HepG2 (cell line): ENCODE data around the gene NPDC1. TPM values are rescaled to one million over a fixed set of nuclear protein-coding genes. Genes with fewer than 3 reads are reported as not detected.
A peak's percentile ranks its signal among the peaks of the same experiment; 100 is the strongest.

Source experiments
- BRCA1 ChIP-seq: sonication (generic); formaldehyde crosslinking; IDR thresholded peaks from 2 replicates; pipeline ENCODE4 v1.4.0; 2020; ENCODE audit warnings: missing genetic modification reagents
- ERF ChIP-seq: IDR thresholded peaks from 2 replicates; pipeline ENCODE4 v1.6.1; 2018; ENCODE audit warnings: missing biosample characterization, missing genetic modification reagents
- NFKB2 ChIP-seq: sonication (generic); formaldehyde crosslinking; IDR thresholded peaks from 2 replicates; pipeline ENCODE4 v1.4.0; 2020; ENCODE audit warnings: missing genetic modification reagents, borderline replicate concordance
- TCF12 ChIP-seq, 2 experiments: fragments of 450-650 bp in 1 of 2; sonication (generic) in 1 of 2; formaldehyde crosslinking in 1 of 2; IDR thresholded peaks; 2 replicates each; pipeline versions ENCODE4 v1.6.1 to v1.8.0; 2017 to 2022; ENCODE audit warnings: antibody characterized with exemption in 1 of 2, mild to moderate bottlenecking in 1 of 2, missing genetic modification reagents in 1 of 2, moderate library complexity in 1 of 2
- ZNF224 ChIP-seq: sonication (generic); formaldehyde crosslinking; IDR thresholded peaks from 2 replicates; pipeline ENCODE4 v1.5.0; 2020; ENCODE audit warnings: mild to moderate bottlenecking, missing genetic modification reagents
- ZNF331 ChIP-seq: sonication (generic); formaldehyde crosslinking; IDR thresholded peaks from 2 replicates; pipeline ENCODE4 v1.4.0; 2020; ENCODE audit warnings: missing genetic modification reagents
- polyA plus RNA-seq, 8 experiments: library from polyadenylated mRNA; depleted of rRNA in 3 of 8; stranded (reverse) in 7 of 8; unstranded in 1 of 8; fragments of >200 nt; fragmentation: Illumina TruSeq in 4 of 8; extraction: Trizol in 4 of 8; gene quantifications; 2 replicates each; pipeline versions ENCODE4 v1.2.1 to v1.2.3, GENCODE V29; 2011 to 2016; ENCODE audit warnings: low read depth in 4 of 8, missing spikeins in 1 of 8, mixed read lengths in 1 of 8; ENCODE audit not compliant: insufficient read depth in 1 of 8
- total RNA-seq, 5 experiments: library from RNA; depleted of rRNA; stranded (reverse); fragments of >200 nt; fragmentation: Illumina TruSeq; extraction: Trizol; gene quantifications; 2 replicates each; pipeline ENCODE4 v1.2.3, GENCODE V29; 2016; ENCODE audit warnings: low read depth in 1 of 5
- TF ChIP-seq, protein P1 (sequence below): sonication (generic); formaldehyde crosslinking; IDR thresholded peaks from 2 replicates; pipeline ENCODE4 v1.9.0; 2022; ENCODE audit warnings: missing genetic modification reagents, mild to moderate bottlenecking, borderline replicate concordance
- TF ChIP-seq, protein P2 (sequence below): sonication (generic); formaldehyde crosslinking; IDR thresholded peaks from 2 replicates; pipeline ENCODE4 v1.5.1; 2020; ENCODE audit warnings: mild to moderate bottlenecking, missing genetic modification reagents, moderate library complexity
- TF ChIP-seq, protein P3 (sequence below): sonication (generic); formaldehyde crosslinking; conservative IDR thresholded peaks from 2 replicates; pipeline ENCODE4 v1.8.0; 2022; ENCODE audit warnings: mild to moderate bottlenecking, moderate library complexity, missing genetic modification reagents
- TF ChIP-seq, protein P4 (sequence below): sonication (generic); formaldehyde crosslinking; IDR thresholded peaks from 2 replicates; pipeline ENCODE4 v1.4.0; 2020; ENCODE audit warnings: mild to moderate bottlenecking, missing genetic modification reagents

Gene NPDC1
- total and polyA plus RNA-seq, 2 of the 13 experiments (the other 11 are each of a cell fraction or from before 2014, with no cell fraction given): 0.84 to 5.4 TPM

DNA sequence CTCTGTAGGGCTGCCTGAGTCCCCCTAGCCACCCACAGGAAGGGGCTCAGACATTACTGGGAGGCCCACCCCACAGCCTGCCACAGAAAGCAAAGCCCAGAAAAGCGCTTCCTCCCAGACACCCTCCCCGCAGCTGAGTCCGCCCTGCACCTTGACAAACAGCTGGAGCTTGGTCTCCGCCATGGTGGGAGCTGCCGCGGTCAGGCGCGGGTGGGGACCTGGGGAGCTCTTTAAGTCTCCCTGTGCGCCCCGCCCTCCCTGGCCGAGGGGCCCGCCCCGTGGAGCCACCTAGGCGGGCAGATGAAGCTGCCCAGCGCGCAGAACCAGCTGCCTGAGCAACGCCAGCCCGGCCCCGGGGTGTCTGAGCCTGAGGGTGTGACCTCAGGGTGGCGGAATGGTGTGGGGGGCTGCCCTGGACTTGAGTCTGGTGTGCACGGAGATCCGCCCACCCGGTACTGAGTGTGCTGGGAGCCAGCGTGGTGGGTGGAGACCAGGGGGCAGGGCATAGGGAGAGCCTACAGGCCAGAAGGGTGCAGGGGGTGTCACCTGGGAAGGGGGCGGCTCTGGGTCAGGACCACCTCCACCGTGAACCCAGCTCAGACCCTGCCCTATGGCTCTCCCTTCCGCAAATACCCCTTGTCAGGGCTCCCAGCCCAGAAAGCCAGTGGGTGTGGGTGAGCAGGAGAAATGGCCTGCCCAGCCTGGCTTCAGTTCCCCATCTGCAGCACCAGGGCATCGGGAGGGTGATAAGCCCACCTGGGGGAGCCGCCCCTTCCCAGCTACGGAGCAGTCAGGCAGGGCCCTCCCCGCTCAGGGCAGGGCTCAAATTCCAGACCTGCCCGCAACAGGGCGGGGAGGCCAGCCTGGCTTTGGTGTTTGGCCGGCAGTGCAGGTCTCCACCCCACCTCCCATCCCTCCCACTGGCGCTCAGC, 49.4 kb downstream of the NPDC1 start, which contains the start of gene CLIC3 (continued):
- TF ChIP-seq, protein P1, sequence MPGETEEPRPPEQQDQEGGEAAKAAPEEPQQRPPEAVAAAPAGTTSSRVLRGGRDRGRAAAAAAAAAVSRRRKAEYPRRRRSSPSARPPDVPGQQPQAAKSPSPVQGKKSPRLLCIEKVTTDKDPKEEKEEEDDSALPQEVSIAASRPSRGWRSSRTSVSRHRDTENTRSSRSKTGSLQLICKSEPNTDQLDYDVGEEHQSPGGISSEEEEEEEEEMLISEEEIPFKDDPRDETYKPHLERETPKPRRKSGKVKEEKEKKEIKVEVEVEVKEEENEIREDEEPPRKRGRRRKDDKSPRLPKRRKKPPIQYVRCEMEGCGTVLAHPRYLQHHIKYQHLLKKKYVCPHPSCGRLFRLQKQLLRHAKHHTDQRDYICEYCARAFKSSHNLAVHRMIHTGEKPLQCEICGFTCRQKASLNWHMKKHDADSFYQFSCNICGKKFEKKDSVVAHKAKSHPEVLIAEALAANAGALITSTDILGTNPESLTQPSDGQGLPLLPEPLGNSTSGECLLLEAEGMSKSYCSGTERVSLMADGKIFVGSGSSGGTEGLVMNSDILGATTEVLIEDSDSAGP: peak; percentile 75
- TF ChIP-seq, protein P2, sequence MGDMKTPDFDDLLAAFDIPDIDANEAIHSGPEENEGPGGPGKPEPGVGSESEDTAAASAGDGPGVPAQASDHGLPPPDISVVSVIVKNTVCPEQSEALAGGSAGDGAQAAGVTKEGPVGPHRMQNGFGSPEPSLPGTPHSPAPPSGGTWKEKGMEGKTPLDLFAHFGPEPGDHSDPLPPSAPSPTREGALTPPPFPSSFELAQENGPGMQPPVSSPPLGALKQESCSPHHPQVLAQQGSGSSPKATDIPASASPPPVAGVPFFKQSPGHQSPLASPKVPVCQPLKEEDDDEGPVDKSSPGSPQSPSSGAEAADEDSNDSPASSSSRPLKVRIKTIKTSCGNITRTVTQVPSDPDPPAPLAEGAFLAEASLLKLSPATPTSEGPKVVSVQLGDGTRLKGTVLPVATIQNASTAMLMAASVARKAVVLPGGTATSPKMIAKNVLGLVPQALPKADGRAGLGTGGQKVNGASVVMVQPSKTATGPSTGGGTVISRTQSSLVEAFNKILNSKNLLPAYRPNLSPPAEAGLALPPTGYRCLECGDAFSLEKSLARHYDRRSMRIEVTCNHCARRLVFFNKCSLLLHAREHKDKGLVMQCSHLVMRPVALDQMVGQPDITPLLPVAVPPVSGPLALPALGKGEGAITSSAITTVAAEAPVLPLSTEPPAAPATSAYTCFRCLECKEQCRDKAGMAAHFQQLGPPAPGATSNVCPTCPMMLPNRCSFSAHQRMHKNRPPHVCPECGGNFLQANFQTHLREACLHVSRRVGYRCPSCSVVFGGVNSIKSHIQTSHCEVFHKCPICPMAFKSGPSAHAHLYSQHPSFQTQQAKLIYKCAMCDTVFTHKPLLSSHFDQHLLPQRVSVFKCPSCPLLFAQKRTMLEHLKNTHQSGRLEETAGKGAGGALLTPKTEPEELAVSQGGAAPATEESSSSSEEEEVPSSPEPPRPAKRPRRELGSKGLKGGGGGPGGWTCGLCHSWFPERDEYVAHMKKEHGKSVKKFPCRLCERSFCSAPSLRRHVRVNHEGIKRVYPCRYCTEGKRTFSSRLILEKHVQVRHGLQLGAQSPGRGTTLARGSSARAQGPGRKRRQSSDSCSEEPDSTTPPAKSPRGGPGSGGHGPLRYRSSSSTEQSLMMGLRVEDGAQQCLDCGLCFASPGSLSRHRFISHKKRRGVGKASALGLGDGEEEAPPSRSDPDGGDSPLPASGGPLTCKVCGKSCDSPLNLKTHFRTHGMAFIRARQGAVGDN: peak; percentile 68; the same call in 1 of the 2 replicates
- TF ChIP-seq ERF (CRISPR knock-in tag) (peak; percentile 30), TCF12 (IDR thresholded peaks at IDR 0.05) (no peak), TCF12 (CRISPR knock-in tag; IDR thresholded peaks at IDR 0.05) (peak; percentile 28; the same call in 1 of the 2 replicates), ZNF331 (CRISPR knock-in tag) (peak; percentile 9; the same call in 1 of the 2 replicates), NFKB2 (CRISPR knock-in tag) (0 out of 2 replicates have a peak, but pooled peaks have one; percentile 6), BRCA1 (CRISPR knock-in tag) (no peak), ZNF224 (CRISPR knock-in tag) (0 out of 2 replicates have a peak, but pooled peaks have one; percentile 46)
- TF ChIP-seq, protein P3, sequence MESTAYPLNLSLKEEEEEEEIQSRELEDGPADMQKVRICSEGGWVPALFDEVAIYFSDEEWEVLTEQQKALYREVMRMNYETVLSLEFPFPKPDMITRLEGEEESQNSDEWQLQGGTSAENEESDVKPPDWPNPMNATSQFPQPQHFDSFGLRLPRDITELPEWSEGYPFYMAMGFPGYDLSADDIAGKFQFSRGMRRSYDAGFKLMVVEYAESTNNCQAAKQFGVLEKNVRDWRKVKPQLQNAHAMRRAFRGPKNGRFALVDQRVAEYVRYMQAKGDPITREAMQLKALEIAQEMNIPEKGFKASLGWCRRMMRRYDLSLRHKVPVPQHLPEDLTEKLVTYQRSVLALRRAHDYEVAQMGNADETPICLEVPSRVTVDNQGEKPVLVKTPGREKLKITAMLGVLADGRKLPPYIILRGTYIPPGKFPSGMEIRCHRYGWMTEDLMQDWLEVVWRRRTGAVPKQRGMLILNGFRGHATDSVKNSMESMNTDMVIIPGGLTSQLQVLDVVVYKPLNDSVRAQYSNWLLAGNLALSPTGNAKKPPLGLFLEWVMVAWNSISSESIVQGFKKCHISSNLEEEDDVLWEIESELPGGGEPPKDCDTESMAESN: 0 out of 2 replicates have a peak, but pooled peaks have one; percentile 42
- TF ChIP-seq, protein P4, sequence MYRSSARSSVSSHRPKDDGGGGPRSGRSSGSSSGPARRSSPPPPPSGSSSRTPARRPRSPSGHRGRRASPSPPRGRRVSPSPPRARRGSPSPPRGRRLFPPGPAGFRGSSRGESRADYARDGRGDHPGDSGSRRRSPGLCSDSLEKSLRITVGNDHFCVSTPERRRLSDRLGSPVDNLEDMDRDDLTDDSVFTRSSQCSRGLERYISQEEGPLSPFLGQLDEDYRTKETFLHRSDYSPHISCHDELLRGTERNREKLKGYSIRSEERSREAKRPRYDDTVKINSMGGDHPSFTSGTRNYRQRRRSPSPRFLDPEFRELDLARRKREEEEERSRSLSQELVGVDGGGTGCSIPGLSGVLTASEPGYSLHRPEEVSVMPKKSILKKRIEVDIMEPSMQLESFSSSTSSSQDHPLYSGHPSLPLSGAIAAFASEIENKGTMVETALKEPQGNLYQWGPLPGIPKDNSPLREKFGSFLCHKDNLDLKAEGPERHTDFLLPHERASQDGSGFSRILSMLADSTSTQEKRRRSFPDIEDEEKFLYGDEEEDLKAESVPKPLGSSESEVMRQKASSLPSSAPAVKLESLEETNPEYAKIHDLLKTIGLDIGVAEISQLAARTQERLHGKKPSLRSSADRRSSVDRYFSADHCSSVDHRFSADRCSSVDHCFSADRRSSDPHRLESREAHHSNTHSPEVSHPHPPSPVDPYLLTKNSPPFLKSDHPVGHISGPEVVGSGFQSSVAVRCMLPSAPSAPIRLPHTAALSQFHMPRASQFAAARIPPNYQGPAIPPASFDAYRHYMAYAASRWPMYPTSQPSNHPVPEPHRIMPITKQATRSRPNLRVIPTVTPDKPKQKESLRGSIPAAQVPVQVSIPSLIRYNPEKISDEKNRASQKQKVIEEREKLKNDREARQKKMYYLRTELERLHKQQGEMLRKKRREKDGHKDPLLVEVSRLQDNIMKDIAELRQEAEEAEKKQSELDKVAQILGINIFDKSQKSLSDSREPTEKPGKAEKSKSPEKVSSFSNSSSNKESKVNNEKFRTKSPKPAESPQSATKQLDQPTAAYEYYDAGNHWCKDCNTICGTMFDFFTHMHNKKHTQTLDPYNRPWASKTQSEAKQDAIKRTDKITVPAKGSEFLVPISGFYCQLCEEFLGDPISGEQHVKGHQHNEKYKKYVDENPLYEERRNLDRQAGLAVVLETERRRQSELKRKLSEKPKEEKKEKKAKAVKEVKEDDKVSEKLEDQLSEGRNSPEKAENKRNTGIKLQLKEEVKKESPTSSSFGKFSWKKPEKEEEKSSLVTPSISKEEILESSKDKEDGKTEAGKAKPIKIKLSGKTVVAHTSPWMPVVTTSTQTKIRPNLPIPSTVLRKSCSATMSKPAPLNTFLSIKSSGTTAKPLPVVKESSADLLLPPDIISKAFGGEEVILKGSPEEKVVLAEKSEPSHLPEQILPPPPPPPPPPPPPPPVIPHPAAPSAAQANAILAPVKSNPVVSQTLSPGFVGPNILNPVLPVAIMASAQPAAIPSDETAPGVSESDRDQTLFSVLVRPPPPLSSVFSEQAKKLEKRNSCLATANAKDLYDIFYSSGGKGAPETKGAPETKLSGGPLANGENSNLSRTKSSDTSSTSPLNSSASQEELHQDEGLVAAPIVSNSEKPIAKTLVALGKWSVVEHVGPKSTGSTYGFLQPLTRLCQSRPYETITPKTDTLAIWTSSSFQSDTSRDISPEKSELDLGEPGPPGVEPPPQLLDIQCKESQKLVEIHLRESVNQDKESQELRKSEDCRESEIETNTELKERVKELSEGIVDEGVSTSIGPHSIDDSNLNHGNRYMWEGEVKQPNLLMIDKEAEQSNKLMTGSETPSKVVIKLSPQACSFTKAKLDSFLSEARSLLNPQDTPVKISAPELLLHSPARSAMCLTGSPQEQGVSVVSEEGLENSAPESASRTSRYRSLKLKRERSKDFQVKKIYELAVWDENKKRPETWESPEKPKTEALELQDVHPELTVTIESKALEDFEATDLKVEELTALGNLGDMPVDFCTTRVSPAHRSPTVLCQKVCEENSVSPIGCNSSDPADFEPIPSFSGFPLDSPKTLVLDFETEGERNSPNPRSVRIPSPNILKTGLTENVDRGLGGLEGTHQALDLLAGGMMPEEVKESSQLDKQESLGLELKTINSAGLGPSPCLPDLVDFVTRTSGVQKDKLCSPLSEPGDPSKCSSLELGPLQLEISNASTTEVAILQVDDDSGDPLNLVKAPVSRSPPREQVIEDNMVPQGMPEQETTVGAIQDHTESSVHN (CRISPR knock-in tag): peak; percentile 45; the same call in 1 of the 2 replicates
